Liver (tissue), 9 donors: ENCODE results near the gene VWA5B1. TPM values are rescaled to one million over a fixed set of nuclear protein-coding genes. Genes with fewer than 3 reads are reported as not detected.

Source experiments
- DNase-seq: peaks from one replicate; pipeline ENCODE4 v3.0.0-alpha.2; 2017; ENCODE audit warnings: low spot score
- H3K27ac ChIP-seq, 2 donors: one replicate each; pipeline ENCODE4 v1.7.0; 2013; ENCODE audit warnings: inconsistent platforms in 2 of 2, low read length in 2 of 2, control low read depth in 1 of 2, low read depth in 1 of 2, mild to moderate bottlenecking in 1 of 2
- H3K27me3 ChIP-seq, 4 donors: one replicate each; pipeline versions ENCODE4 v1.6.1 to v1.7.0; 2013; ENCODE audit warnings: low read length in 3 of 4, inconsistent platforms in 1 of 4, mild to moderate bottlenecking in 1 of 4, moderate library complexity in 1 of 4; ENCODE audit not compliant: control insufficient read depth in 4 of 4, insufficient read depth in 4 of 4
- H3K36me3 ChIP-seq, 4 donors: one replicate each; pipeline versions ENCODE4 v1.6.1 to v1.7.0; 2013; ENCODE audit warnings: low read length in 3 of 4, mild to moderate bottlenecking in 3 of 4, low read depth in 1 of 4, moderate library complexity in 1 of 4; ENCODE audit not compliant: control insufficient read depth in 4 of 4, insufficient read depth in 3 of 4
- H3K4me1 ChIP-seq, 4 donors: one replicate each; pipeline versions ENCODE4 v1.6.1 to v1.7.0; 2013; ENCODE audit warnings: low read length in 3 of 4, mild to moderate bottlenecking in 3 of 4, moderate library complexity in 1 of 4; ENCODE audit not compliant: control insufficient read depth in 4 of 4, insufficient read depth in 4 of 4
- H3K4me3 ChIP-seq, 3 donors: one replicate each; pipeline versions ENCODE4 v1.6.1 to v1.7.0; 2013; ENCODE audit warnings: low read length in 3 of 3, control low read depth in 1 of 3, low read depth in 1 of 3, mild to moderate bottlenecking in 1 of 3
- H3K9ac ChIP-seq, 2 donors: one replicate each; pipeline ENCODE4 v1.7.0; 2013; ENCODE audit warnings: low read length in 2 of 2, mild to moderate bottlenecking in 2 of 2, moderate library complexity in 2 of 2, control low read depth in 1 of 2, low read depth in 1 of 2
- H3K9me3 ChIP-seq, 4 donors: one replicate each; pipeline versions ENCODE4 v1.6.1 to v1.7.0; 2013; ENCODE audit warnings: low read length in 3 of 4; ENCODE audit not compliant: control insufficient read depth in 4 of 4
- EGR1 ChIP-seq, 2 donors: IDR thresholded peaks; 2 replicates each; pipeline ENCODE4 v1.6.1; 2016 to 2018; ENCODE audit warnings: antibody characterized with exemption in 2 of 2, low read depth in 2 of 2
- FOXA1 ChIP-seq: IDR thresholded peaks from 2 replicates; pipeline ENCODE4 v1.6.1; 2016; ENCODE audit warnings: antibody characterized with exemption
- FOXA2 ChIP-seq: IDR thresholded peaks from 2 replicates; pipeline ENCODE4 v1.6.1; 2016; ENCODE audit warnings: antibody characterized with exemption
- GABPA ChIP-seq, 2 donors: IDR thresholded peaks in 1 of 2; conservative IDR thresholded peaks in 1 of 2; 2 replicates each; pipeline ENCODE4 v1.6.1; 2016; ENCODE audit warnings: antibody characterized with exemption in 2 of 2, mild to moderate bottlenecking in 1 of 2, moderate library complexity in 1 of 2
- HNF4A ChIP-seq, 2 donors: conservative IDR thresholded peaks; 2 replicates each; pipeline ENCODE4 v1.6.1; 2016; ENCODE audit warnings: antibody characterized with exemption in 2 of 2, mild to moderate bottlenecking in 2 of 2
- HNF4G ChIP-seq: IDR thresholded peaks from 2 replicates; pipeline ENCODE4 v1.6.1; 2016; ENCODE audit warnings: antibody characterized with exemption
- JUND ChIP-seq, 2 donors: IDR thresholded peaks; 2 replicates each; pipeline ENCODE4 v1.6.1; 2016; ENCODE audit warnings: antibody characterized with exemption in 2 of 2
- MAX ChIP-seq: IDR thresholded peaks from 2 replicates; pipeline ENCODE4 v1.6.1; 2016; ENCODE audit warnings: antibody characterized with exemption
- NR2F2 ChIP-seq: IDR thresholded peaks from 2 replicates; pipeline ENCODE4 v1.6.1; 2016; ENCODE audit warnings: antibody characterized with exemption
- RAD21 ChIP-seq, 2 donors: IDR thresholded peaks; 2 replicates each; pipeline ENCODE4 v1.6.1; 2016; ENCODE audit warnings: antibody characterized with exemption in 2 of 2, mild to moderate bottlenecking in 2 of 2
- REST ChIP-seq: IDR thresholded peaks from 2 replicates; pipeline ENCODE4 v1.6.1; 2016; ENCODE audit warnings: antibody characterized with exemption, mild to moderate bottlenecking
- RXRA ChIP-seq, 2 donors: IDR thresholded peaks; 2 replicates each; pipeline ENCODE4 v1.6.1; 2017 to 2018; ENCODE audit warnings: antibody characterized with exemption in 2 of 2, mild to moderate bottlenecking in 1 of 2
- SP1 ChIP-seq: IDR thresholded peaks from 2 replicates; pipeline ENCODE4 v1.6.1; 2018; ENCODE audit warnings: antibody characterized with exemption, mild to moderate bottlenecking
- TAF1 ChIP-seq: conservative IDR thresholded peaks from 2 replicates; pipeline ENCODE4 v1.6.1; 2016; ENCODE audit warnings: antibody characterized with exemption, mild to moderate bottlenecking
- YY1 ChIP-seq: IDR thresholded peaks from 2 replicates; pipeline ENCODE4 v1.6.1; 2016; ENCODE audit warnings: antibody characterized with exemption, mild to moderate bottlenecking
- ZBTB33 ChIP-seq: IDR thresholded peaks from 2 replicates; pipeline ENCODE4 v1.6.1; 2016; ENCODE audit warnings: antibody characterized with exemption
- WGBS: extraction: QIAGEN DNeasy Blood & Tissue Kit; methylation state at CpG from one replicate; pipeline ENCODE4 v1.1.7; 2013; 5-methylcytosine and 5-hydroxymethylcytosine counted together
- polyA plus RNA-seq, 2 donors: library from polyadenylated mRNA; stranded (reverse) in 1 of 2; unstranded in 1 of 2; fragments of 200-250 nt in 1 of 2; fragments of >200 nt in 1 of 2; fragmentation: Nextera tagmentation in 1 of 2; extraction: Ambion mirVana in 1 of 2; gene quantifications; one replicate each; pipeline versions ENCODE4 v1.2.1 to v1.2.3, GENCODE V29; 2013 to 2015
- total RNA-seq, 2 donors: library from RNA; depleted of rRNA; stranded (reverse); fragments of >200 nt; gene quantifications; one replicate each; pipeline ENCODE4 v1.2.3, GENCODE V29; 2014
- TF ChIP-seq, protein P1 (sequence below): fragments of 150-350 bp; IDR thresholded peaks from 2 replicates; pipeline ENCODE4 v1.5.1; 2017; ENCODE audit warnings: improper control_type of control experiment, low read depth, low read length; ENCODE audit not compliant: missing input control
- TF ChIP-seq, protein P2 (sequence below): IDR thresholded peaks from 2 replicates; pipeline ENCODE4 v1.6.1; 2016; ENCODE audit warnings: antibody characterized with exemption
- donor health status: healthy.
- donor health status: healthy.
- donor health status: healthy.
- donor health status: healthy.
- donor health status: healthy.

The VWA5B1 gene
- total and polyA plus RNA-seq, 4 donors = not detected

GRCh38 chr1:20358761-20359263, 68.1 kb downstream of the VWA5B1 start:
- Histone ChIP-seq H3K4me3 (no peak overlapping the region), H3K9me3 (no peaks in the 10 kb centered on the region), H3K27me3 (no peaks in the 10 kb centered on the region), H3K4me1 (peaks cover 3 to 13% (median 10%) of the 10 kb centered on the region in 4 donors), H3K9ac (no peak overlapping the region), H3K27ac (no peak overlapping the region), H3K36me3 (no peaks in the 10 kb centered on the region)
- peak; percentile 65 for DNase-seq
- TF ChIP-seq MAX = no peak
- TF ChIP-seq FOXA1 = no peak
- peak; percentile 53 to 70 for TF ChIP-seq HNF4A (conservative IDR thresholded peaks at IDR 0.05)
- peak; percentile 38 for TF ChIP-seq REST
- TF ChIP-seq ZBTB33 = no peak
- peak; percentile 69 for TF ChIP-seq SP1
- TF ChIP-seq, protein P1, sequence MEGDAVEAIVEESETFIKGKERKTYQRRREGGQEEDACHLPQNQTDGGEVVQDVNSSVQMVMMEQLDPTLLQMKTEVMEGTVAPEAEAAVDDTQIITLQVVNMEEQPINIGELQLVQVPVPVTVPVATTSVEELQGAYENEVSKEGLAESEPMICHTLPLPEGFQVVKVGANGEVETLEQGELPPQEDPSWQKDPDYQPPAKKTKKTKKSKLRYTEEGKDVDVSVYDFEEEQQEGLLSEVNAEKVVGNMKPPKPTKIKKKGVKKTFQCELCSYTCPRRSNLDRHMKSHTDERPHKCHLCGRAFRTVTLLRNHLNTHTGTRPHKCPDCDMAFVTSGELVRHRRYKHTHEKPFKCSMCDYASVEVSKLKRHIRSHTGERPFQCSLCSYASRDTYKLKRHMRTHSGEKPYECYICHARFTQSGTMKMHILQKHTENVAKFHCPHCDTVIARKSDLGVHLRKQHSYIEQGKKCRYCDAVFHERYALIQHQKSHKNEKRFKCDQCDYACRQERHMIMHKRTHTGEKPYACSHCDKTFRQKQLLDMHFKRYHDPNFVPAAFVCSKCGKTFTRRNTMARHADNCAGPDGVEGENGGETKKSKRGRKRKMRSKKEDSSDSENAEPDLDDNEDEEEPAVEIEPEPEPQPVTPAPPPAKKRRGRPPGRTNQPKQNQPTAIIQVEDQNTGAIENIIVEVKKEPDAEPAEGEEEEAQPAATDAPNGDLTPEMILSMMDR = no peak
- no peak for TF ChIP-seq YY1
- TF ChIP-seq HNF4G = peak; percentile 15
- no peak for TF ChIP-seq NR2F2
- TF ChIP-seq EGR1 (IDR thresholded peaks at IDR 0.05; ENCODE audit: low read depth in 2 of 2) = no peak
- TF ChIP-seq GABPA (IDR thresholded peaks at IDR 0.05 in 1 of 2, conservative IDR thresholded peaks at IDR 0.05 in 1 of 2) = no peak
- peak in 1 of 2 donors; percentile 31 for TF ChIP-seq JUND (IDR thresholded peaks at IDR 0.05)
- peak; percentile 39 to 67 for TF ChIP-seq RXRA (IDR thresholded peaks at IDR 0.05)
- TF ChIP-seq RAD21 (IDR thresholded peaks at IDR 0.05) = peak in 1 of 2 donors; percentile 36
- no peak for TF ChIP-seq TAF1
- TF ChIP-seq, protein P2, sequence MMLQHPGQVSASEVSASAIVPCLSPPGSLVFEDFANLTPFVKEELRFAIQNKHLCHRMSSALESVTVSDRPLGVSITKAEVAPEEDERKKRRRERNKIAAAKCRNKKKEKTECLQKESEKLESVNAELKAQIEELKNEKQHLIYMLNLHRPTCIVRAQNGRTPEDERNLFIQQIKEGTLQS = no peak
- peak; percentile 48 for TF ChIP-seq FOXA2
- WGBS = 33% methylated on average over 12 of the region's 12 CpGs
